Stimulated activated CD4-positive, alpha-beta T cell treated with anti-CD3 and anti-CD28 coated beads, Interleukin-4, amount 100 ng/mL, for 48 hours (primary cell): ENCODE data around the gene TCHH.
"Not testable (repeated sequence)": the region's sequence is repeated elsewhere in the genome, so short reads cannot be mapped to it uniquely, and the experiment has no call there.

Experiments used
- DNase-seq, 2 donors: peaks; one replicate each; pipeline ENCODE4 v3.0.0-alpha.2; 2020; ENCODE audit warnings: low read depth in 2 of 2

The TCHH gene

GRCh38 chr1:152112101-152112884, 3.0 kb downstream of the TCHH start:
- no peak for DNase-seq

GRCh38 chr1:152111515-152111968, 3.7 kb downstream of the TCHH start:
- DNase-seq = no peak

- peak in 1 of 2 donors; percentile 19 for DNase-seq
Measured at GRCh38 chr1:152110860-152111514, 4.3 kb downstream of the TCHH start.

- DNase-seq = peak in 1 of 2 donors; percentile 26
Measured at GRCh38 chr1:152110365-152110859, 4.8 kb downstream of the TCHH start.

- DNase-seq = no peak
Measured at GRCh38 chr1:152109998-152110294, 5.3 kb downstream of the TCHH start.

- DNase-seq = no peak
Measured at GRCh38 chr1:152109231-152109997, 5.8 kb downstream of the TCHH start.

GRCh38 chr1:152108882-152109222, 6.4 kb downstream of the TCHH start:
- no peak for DNase-seq

- DNase-seq = no peak
Measured at GRCh38 chr1:152107984-152108881, 7.0 kb downstream of the TCHH start.

GRCh38 chr1:152107031-152107983, 7.9 kb downstream of the TCHH start:
- DNase-seq = no peak

GRCh38 chr1:152104854-152105253, 10.4 kb downstream of the TCHH start:
- no peak for DNase-seq

GRCh38 chr1:152096931-152097330, 18.3 kb downstream of the TCHH start:
- DNase-seq = no peak

- DNase-seq = no peak
Measured at GRCh38 chr1:152089014-152089674, 26.1 kb downstream of the TCHH start, which contains the start of gene TCHHL1. TCHHL1 (minus strand) TSS chr1:152089064; CDS start chr1:152088143, 921 bp downstream.

- DNase-seq = no peak
Measured at GRCh38 chr1:152086760-152087159, 28.5 kb downstream of the TCHH start.

- DNase-seq = no peak
Measured at GRCh38 chr1:152084853-152085252, 30.4 kb downstream of the TCHH start.

- not testable (repeated sequence) for DNase-seq
Measured at GRCh38 chr1:152081026-152081425, 34.2 kb downstream of the TCHH start.

GRCh38 chr1:152080494-152080893, 34.8 kb downstream of the TCHH start:
- DNase-seq = not testable (repeated sequence)

GRCh38 chr1:152078831-152079441, 36.3 kb downstream of the TCHH start:
- DNase-seq = no peak

GRCh38 chr1:152072311-152072710, 42.9 kb downstream of the TCHH start:
- DNase-seq = no peak

GRCh38 chr1:152071123-152071522, 44.1 kb downstream of the TCHH start:
- DNase-seq = no peak
